Fibroblast of skin of abdomen (primary cell): Measurements from ENCODE around the gene SH3RF3.
A peak's percentile ranks its signal among the peaks of the same experiment; 100 is the strongest.

ENCODE experiments used
- DNase-seq: peaks from one replicate; pipeline ENCODE4 v3.0.0-alpha.2; 2013

Gene SH3RF3

GRCh38 chr2:109340381-109340780 lies 211.4 kb downstream of the SH3RF3 start:
- DNase-seq: no peak

DNA sequence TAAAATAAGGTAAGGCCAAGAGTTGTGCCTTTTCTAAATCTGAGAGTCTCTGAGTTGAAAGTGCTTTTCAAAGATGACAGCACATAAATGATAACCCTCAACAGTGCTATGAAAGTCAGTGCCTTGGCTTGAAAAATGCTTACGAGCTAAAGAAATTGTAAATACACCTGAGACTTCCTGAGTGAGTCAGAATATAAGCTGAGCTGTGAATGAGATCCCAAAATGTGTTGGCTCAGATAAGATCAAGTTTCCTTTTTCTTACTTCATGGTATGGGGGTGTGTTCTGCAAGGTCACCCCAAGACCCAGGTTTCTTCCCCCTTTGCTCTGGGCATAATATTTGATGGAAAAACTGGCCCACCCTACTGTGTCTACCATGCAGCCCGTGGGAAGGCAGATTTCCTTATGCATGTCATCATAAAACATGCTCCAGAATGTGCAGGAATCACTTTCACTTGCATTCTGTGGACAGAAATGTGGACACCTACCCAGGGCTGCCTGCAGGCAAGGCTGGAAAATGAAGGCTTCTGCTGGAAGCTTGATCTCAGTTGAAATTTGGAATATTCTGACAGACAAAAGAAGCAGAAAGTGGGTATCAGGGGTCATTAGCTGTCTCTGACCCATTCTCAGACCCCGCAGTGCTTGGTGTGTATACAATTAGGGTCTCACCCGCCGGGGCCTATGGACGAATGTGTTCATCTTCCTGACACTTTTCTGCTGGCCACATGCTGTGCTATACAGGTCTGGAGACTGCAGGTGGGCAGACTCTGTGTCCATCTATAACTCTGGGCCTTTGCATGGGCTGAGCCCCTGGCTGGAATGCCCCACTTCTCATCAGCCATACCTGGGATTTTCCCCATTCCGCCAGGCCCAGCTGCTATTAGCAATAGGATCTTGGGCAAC lies 212.6 kb downstream of the SH3RF3 start:
- no peak for DNase-seq

DNA sequence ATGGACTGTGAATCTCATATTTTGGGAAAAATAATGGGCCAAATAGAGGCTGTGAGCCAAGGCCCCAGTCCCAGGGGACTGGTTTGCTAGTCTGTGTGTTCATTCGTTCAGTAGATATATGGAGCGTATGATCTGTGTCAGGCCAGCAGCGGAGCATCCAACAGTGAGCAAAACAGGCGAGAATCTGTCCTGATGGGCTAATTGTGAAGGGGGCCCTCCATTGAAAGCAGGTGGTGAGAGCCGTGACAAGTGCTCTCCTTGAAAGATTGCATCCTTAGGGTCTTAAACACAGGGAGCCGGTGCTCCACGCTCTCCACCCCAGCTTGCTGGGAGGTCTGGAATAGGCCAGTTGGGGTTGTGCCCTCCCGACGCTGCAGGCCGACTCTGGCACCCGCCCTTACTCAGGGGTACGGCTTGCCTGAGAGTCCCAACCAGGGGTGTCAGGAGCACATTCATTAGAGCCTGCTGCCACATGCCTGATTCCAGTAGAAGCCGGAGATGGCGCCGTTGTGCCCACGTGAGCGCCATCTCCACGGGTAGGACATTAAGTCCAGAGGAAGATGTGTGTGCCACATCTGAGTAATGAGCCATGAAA lies 213.3 kb downstream of the SH3RF3 start:
- no peak for DNase-seq

DNA sequence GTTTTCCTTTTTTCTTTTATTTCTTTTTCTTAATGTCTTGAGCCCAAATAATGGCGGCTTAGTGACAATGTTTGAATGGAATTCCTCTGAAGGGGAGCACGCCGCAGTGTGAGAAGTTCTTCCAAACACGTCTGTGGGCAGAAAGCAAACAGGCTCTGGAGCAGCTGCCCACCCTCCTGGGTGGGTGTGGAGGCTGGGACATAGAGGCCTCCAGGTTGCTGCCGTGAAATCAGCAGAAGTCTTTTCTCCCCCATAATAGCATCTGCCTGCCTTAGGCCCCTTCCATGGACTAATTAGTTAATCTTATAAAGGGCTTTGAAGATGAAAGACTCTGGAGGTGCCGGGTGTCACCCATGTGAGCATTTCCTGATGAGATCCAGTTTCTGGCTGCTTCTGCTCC lies 213.9 kb downstream of the SH3RF3 start:
- DNase-seq: no peak

DNA sequence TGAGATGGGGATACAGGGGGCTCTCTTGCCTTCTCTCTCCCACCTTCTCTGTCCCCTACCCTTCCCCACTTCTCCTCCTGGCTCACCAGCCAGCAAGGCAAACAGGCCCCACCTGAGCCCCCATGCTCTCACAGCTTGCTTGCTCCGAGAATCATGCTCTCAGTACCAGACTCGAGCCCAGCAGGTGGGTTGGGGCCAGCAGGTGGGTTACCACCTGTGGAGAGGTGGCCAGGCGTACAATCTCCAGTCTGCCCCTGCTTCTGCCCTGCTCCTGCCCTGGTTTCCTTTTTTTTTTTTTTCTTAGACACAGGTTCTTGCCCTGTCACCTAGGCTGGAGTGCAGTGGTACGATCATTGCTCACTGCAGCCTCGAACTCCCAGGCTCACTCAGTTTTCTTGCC lies 214.5 kb downstream of the SH3RF3 start:
- DNase-seq: no peak

GRCh38 chr2:109344270-109344805 lies 215.3 kb downstream of the SH3RF3 start:
- DNase-seq: no peak

DNA sequence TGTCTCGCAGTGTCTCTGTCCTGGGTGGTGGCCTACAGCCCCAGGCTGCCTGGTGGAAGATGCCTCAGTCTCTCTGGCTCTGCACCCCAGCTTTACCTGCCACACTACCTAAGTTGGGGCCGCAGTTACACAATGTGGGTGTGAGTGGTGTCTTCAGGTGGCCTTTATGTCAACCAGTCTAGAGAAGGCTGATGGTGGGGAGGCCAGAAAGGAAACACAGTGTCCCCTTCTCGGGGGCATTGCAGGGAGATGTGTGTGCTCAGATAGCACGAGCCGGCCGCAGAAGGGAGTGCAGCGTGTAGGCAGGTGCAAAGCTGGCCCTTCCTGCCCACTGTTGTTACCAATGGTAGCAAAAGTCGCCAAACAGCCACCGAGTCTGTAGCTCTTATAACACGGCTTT lies 216.1 kb downstream of the SH3RF3 start:
- no peak for DNase-seq

DNA sequence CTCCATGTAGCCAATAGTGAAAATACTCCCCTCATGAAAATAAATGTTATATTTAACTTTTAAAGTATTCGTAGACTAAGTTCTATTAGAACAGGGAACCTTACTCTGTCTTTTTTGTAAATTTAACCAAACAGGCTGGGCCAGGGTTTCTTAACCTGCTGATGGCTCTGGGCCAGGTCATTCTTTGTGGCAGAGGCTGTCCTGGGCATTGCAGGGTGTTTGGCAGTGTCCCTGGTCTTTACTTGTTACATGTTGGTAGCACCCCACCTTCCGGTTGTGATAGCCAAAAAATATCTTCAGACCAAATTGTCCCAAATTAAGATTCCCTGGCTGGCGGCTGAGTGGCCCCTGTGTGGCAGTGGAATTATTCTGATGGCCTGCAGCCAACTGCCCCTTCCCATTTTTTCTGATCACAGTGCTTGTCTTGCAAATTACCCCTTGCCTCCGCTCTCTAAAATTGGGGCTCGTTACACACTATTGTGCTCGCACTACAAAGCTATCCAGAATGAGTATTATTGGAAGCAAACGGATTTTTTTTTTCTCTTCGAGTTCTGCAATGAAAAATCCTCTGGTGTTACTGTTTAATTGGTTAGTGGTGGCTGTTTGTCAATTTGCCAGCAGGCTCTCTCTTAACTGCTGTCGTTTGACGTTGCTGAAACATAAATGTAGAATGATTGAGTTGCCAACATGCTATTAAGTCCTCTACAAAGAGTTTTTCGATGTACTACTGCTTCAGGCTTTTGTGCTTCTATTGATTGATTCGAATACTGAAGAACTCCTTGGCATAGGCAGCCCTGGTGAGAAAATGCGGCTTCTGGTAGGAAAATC lies 216.9 kb downstream of the SH3RF3 start:
- DNase-seq: no peak

- DNase-seq: no peak
These were observed 217.7 kb downstream of the SH3RF3 start for GRCh38 chr2:109346601-109347228.

- no peak for DNase-seq
These were observed 218.6 kb downstream of the SH3RF3 start for GRCh38 chr2:109347626-109348025.

- no peak for DNase-seq
These were observed 219.2 kb downstream of the SH3RF3 start for GRCh38 chr2:109348190-109348589.

GRCh38 chr2:109348671-109349502 lies 219.9 kb downstream of the SH3RF3 start:
- DNase-seq: no peak

GRCh38 chr2:109349503-109350465 lies 220.8 kb downstream of the SH3RF3 start:
- DNase-seq: no peak

- no peak for DNase-seq
These were observed 221.5 kb downstream of the SH3RF3 start for GRCh38 chr2:109350526-109350925.

GRCh38 chr2:109351164-109351756 lies 222.3 kb downstream of the SH3RF3 start:
- DNase-seq: peak; percentile 35

GRCh38 chr2:109352056-109352897 lies 223.3 kb downstream of the SH3RF3 start:
- DNase-seq: no peak

- DNase-seq: no peak
These were observed 224.1 kb downstream of the SH3RF3 start for GRCh38 chr2:109352898-109353689.
